Naive B cell (primary cell): ENCODE measurements around the gene ENTPD8. TPM values are rescaled to one million over a fixed set of nuclear protein-coding genes. Genes with fewer than 3 reads are reported as not detected.
"Not testable (repeated sequence)": the region's sequence is repeated elsewhere in the genome, so short reads cannot be mapped to it uniquely, and the experiment has no call there.

ENCODE experiments used
- ATAC-seq, 2 donors: fragments of 150-1000 bp; cut with Tn5 transposase; 2 replicates each; pipeline ENCODE4 v1.10.0; 2021; ENCODE audit warnings: low read depth in 2 of 2, mild to moderate bottlenecking in 2 of 2, moderate library complexity in 2 of 2
- DNase-seq: peaks from one replicate; pipeline ENCODE4 v3.0.0; 2022
- H3K27ac Mint-ChIP-seq, 6 donors: one replicate each; pipeline ENCODE4 v1.8.0; 2020 to 2022; ENCODE audit warnings: mild to moderate bottlenecking in 6 of 6, mixed read lengths in 6 of 6, moderate library complexity in 5 of 6, inconsistent platforms in 2 of 6
- H3K27me3 Mint-ChIP-seq, 3 donors: one replicate each; pipeline ENCODE4 v1.8.0; 2021 to 2022; ENCODE audit warnings: mixed read lengths in 3 of 3, mild to moderate bottlenecking in 1 of 3
- H3K36me3 Mint-ChIP-seq, 2 donors: one replicate each; pipeline ENCODE4 v1.8.0; 2020 to 2022; ENCODE audit warnings: mixed read lengths in 2 of 2, inconsistent platforms in 1 of 2, mild to moderate bottlenecking in 1 of 2
- H3K4me1 Mint-ChIP-seq, 3 donors: one replicate each; pipeline ENCODE4 v1.8.0; 2020 to 2022; ENCODE audit warnings: mixed read lengths in 3 of 3, inconsistent platforms in 1 of 3, mild to moderate bottlenecking in 1 of 3, moderate library complexity in 1 of 3
- H3K4me3 Mint-ChIP-seq, 8 donors: one replicate each; pipeline ENCODE4 v1.8.0; 2020 to 2022; ENCODE audit warnings: mild to moderate bottlenecking in 8 of 8, mixed read lengths in 8 of 8, moderate library complexity in 8 of 8, inconsistent platforms in 2 of 8
- H3K9me3 Mint-ChIP-seq, 7 donors: one replicate each; pipeline ENCODE4 v1.8.0; 2020 to 2022; ENCODE audit warnings: mixed read lengths in 7 of 7, mild to moderate bottlenecking in 5 of 7, inconsistent platforms in 2 of 7, moderate library complexity in 1 of 7
- polyA plus RNA-seq, 6 donors: library from polyadenylated mRNA; unstranded; fragments of 300-500 nt; fragmentation: Illumina TruSeq; gene quantifications; one replicate each; pipeline ENCODE4 v1.2.3, GENCODE V29; 2021; ENCODE audit warnings: low read depth in 6 of 6

Gene ENTPD8
- polyA plus RNA-seq, 6 donors from 2014 or later: not detected

DNA sequence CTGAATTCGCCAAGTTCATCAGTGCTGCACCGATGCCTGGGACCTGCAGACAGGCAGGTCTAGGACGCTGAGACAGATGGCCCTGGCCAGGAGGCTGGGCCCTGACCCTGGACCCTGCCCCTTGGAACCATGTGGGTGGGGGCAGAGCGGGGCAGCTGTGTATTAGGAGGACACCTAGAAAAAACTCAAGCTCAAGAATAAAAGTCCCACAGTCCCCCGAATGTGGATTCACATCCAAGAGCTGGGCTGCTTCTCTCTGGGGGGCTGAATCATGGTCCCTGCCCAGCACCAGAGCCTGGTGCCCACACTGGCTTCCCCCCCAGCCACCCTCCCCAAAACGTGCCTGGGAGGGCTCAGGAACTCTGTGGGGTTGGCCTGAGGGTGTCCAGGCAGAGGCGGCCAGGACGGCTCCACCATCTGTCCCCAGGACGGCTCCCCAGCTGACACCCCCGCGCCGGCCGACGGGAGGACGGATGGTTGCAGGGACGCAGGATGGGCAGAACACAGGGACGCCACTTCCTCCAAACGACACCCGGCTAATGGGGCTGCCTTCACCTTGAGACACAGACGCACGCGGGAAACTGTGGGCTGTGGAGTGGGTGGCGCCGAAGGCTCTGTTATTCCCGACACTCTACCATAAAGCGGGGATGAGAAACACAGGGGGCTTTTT, 53.1 kb downstream of the ENTPD8 start:
- Mint-ChIP-seq H3K27me3 (no peaks in the 10 kb centered on the region), H3K9me3 (no peaks in the 10 kb centered on the region), H3K36me3 (no peaks in the 10 kb centered on the region), H3K27ac (no peak overlapping the region), H3K4me3 (peak overlapping the region in 1 of 8 donors; percentile 42), H3K4me1 (peaks cover 5 to 7% (median 6%) of the 10 kb centered on the region in 3 donors)
- ATAC-seq: no peak
- no peak for DNase-seq

DNA sequence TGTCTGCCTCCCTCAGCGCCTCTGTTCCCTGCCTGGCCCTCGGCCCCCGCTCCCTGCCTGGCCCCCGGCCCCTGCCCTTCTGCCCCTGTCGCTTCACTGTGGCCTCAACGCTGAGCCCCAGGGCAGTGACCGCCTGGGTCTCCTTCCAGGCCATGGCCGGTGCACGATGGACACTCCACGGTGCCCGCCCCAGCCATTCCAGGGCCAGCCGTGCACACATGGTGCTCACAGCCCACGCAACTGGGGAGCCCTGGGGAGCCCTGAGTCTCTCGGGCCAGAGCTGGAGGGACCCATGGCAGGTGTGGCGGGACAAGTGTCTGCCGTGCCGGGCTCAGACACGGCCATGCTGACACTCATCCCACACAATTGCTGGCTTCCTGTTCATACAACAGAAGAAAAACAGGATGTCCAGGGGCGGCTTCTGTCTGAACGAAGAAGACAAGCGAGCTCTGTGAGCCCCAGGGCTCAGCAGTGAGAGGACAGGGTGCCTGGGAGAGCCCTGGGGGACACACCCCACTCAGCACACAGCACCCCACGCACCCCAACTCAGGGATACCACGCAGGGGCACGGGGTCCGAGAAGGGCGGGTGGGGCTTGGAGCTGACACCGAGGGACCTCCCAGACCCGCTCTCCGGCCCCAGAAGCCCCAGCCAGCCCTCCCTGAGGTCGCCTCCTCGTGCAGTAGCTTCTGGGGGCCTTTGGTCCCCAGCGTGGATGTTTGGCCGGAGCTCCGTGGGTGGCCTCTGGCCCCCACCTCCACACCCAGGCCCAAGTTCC, 53.9 kb downstream of the ENTPD8 start:
- H3K4me1 Mint-ChIP-seq: peaks cover 5 to 7% (median 6%) of the 10 kb centered on the region in 3 donors
- no peaks in the 10 kb centered on the region for H3K27me3 Mint-ChIP-seq
- H3K27ac Mint-ChIP-seq: peak overlapping the region in 1 of 6 donors; percentile 59
- DNase-seq (no peak), ATAC-seq (peak in 1 of 2 donors; percentile 25)
- H3K9me3 Mint-ChIP-seq: no peaks in the 10 kb centered on the region
- H3K4me3 Mint-ChIP-seq: no peak overlapping the region
- no peaks in the 10 kb centered on the region for H3K36me3 Mint-ChIP-seq

DNA sequence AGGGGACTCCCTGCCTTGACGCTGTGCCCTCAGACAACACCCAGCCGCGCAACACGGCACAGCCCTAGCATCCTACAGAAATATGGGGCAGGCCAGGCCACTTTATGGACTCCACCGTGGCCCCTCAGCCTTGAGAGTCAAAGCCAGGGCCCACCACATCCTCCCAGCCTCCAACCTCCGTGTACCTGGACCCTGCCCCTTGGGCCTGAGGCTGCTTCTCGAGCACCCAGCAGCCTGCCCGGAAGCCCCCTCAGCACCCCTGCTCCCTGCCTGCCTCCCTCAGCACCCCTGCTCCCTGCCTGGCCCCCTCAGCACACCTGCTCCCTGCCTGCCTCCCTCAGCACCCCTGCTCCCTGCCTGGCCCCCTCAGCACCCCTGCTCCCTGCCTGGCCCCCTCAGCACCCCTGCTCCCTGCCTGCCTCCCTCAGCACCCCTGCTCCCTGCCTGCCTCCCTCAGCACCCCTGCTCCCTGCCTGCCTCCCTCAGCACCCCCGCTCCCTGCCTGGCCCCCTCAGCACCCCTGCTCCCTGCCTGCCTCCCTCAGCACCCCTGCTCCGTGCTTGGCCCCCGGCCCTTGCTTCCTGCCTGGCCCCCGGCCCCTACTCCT, 54.5 kb downstream of the ENTPD8 start:
- not testable (repeated sequence) for ATAC-seq, H3K9me3 Mint-ChIP-seq, H3K36me3 Mint-ChIP-seq, H3K4me1 Mint-ChIP-seq, H3K27me3 Mint-ChIP-seq, DNase-seq, H3K4me3 Mint-ChIP-seq
- H3K27ac Mint-ChIP-seq: peak overlapping the region in 1 of 6 donors; percentile 33

DNA sequence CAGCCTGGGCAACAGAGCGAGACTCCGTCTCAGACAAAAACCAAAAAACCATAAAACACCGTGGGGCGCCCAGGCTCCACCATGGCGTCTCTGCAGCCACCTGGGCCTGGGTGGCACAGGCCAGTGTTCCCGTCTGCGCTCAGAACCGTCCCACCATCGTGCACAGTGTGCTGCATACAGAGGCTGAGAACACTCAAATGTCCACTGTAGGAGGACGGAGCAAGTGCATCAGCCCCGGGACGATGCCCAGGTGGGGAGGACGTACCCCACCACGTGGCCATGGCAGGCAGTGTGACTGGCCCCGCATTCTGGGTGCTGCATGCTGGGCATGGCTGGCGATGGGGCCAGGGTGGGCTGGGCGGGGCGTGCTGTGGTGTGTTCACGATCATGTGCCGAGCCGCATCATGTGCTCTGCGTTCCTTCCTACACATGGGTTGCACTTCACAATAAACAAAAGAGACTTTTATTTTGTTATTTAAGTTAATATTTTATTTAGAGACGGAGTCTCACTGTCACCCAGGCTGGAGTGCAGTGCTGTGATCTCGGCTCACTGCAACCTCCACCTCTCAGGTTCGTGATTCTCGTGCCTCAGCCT, 56.0 kb downstream of the ENTPD8 start:
- Mint-ChIP-seq H3K27me3 (no peaks in the 10 kb centered on the region), H3K27ac (peak overlapping the region in 1 of 6 donors; percentile 28), H3K36me3 (no peaks in the 10 kb centered on the region), H3K9me3 (no peaks in the 10 kb centered on the region), H3K4me1 (peaks cover 0 to 7% (median 2%) of the 10 kb centered on the region in 3 donors), H3K4me3 (no peak overlapping the region)
- ATAC-seq: no peak
- DNase-seq: no peak

Other genes with a start within 250 kb of the ENTPD8 start
- 1 to 10 TPM in 1 of 6 donors, under 1 TPM in 5; 0.21 to 1.1 (median 0.48) TPM for gene TPRN, start 240.6 kb downstream of the ENTPD8 start, polyA plus RNA-seq
- 100 to 1,000 TPM; 119 to 191 (median 142) TPM for gene TMEM203, start 235.7 kb downstream of the ENTPD8 start, polyA plus RNA-seq
- 1 to 10 TPM; 4.4 to 9.3 (median 5.2) TPM for gene NDOR1, start 235.7 kb downstream of the ENTPD8 start, polyA plus RNA-seq
- gene RNF208, start 219.1 kb downstream of the ENTPD8 start, polyA plus RNA-seq: under 1 TPM in 1 of 6 donors, not detected in 5; 0.30 TPM
- gene CYSRT1, start 216.2 kb downstream of the ENTPD8 start, polyA plus RNA-seq: not detected
- gene RNF224, start 213.9 kb downstream of the ENTPD8 start, polyA plus RNA-seq: not detected
- gene SLC34A3, start 210.5 kb downstream of the ENTPD8 start, polyA plus RNA-seq: not detected
- gene TUBB4B, start 200.1 kb downstream of the ENTPD8 start, polyA plus RNA-seq: 10 to 100 TPM; 22.7 to 53.2 (median 40.2) TPM
- not detected for gene STPG3, start 190.1 kb downstream of the ENTPD8 start, polyA plus RNA-seq
- gene NELFB, start 186.0 kb downstream of the ENTPD8 start, polyA plus RNA-seq: 10 to 100 TPM; 23.5 to 37.8 (median 27.2) TPM
- 1 to 10 TPM; 2.4 to 6.2 (median 4.1) TPM for gene TOR4A, start 163.6 kb downstream of the ENTPD8 start, polyA plus RNA-seq
- gene NRARP, start 139.1 kb downstream of the ENTPD8 start, polyA plus RNA-seq: under 1 TPM in 1 of 6 donors, not detected in 5; 0.37 TPM
- gene EXD3, start 18.2 kb downstream of the ENTPD8 start, polyA plus RNA-seq: 1 to 10 TPM in 5 of 6 donors, not detected in 1; 2.3 to 7.5 (median 4.5) TPM
- gene NOXA1, start 18.0 kb downstream of the ENTPD8 start, polyA plus RNA-seq: 1 to 10 TPM in 5 of 6 donors, not detected in 1; 1.3 to 2.3 (median 1.6) TPM
- gene NSMF, start 18.0 kb upstream of the ENTPD8 start, polyA plus RNA-seq: 1 to 10 TPM in 5 of 6 donors, not detected in 1; 2.7 to 7.6 (median 3.7) TPM
- 1 to 10 TPM; 3.0 to 6.5 (median 5.8) TPM for gene PNPLA7, start 109.0 kb upstream of the ENTPD8 start, polyA plus RNA-seq
- gene MRPL41, start 110.5 kb upstream of the ENTPD8 start, polyA plus RNA-seq: 10 to 100 TPM; 13.7 to 21.6 (median 19.9) TPM
- gene DPH7, start 137.6 kb upstream of the ENTPD8 start, polyA plus RNA-seq: 10 to 100 TPM; 19.1 to 53.9 (median 32.6) TPM
- 10 to 100 TPM in 1 of 6 donors, 1 to 10 TPM in 5; 4.2 to 13.3 (median 7.2) TPM for gene ZMYND19, start 149.2 kb upstream of the ENTPD8 start, polyA plus RNA-seq
- 10 to 100 TPM; 30.3 to 65.5 (median 40.0) TPM for gene ARRDC1, start 164.3 kb upstream of the ENTPD8 start, polyA plus RNA-seq
- gene EHMT1, start 177.6 kb upstream of the ENTPD8 start, polyA plus RNA-seq: 10 to 100 TPM in 5 of 6 donors, 1 to 10 TPM in 1; 6.7 to 45.0 (median 31.5) TPM